GM21576 (cell line): ENCODE data around the gene TMC6.
"Not testable (repeated sequence)": the region's sequence is repeated elsewhere in the genome, so short reads cannot be mapped to it uniquely, and the experiment has no call there.

Experiments
- ATAC-seq: cut with Tn5 transposase; IDR thresholded peaks from one replicate; pipeline ENCODE4 v1.9.1; 2021; ENCODE audit warnings: mild to moderate bottlenecking, moderate library complexity; ENCODE audit not compliant: unreplicated experiment

Gene TMC6

DNA sequence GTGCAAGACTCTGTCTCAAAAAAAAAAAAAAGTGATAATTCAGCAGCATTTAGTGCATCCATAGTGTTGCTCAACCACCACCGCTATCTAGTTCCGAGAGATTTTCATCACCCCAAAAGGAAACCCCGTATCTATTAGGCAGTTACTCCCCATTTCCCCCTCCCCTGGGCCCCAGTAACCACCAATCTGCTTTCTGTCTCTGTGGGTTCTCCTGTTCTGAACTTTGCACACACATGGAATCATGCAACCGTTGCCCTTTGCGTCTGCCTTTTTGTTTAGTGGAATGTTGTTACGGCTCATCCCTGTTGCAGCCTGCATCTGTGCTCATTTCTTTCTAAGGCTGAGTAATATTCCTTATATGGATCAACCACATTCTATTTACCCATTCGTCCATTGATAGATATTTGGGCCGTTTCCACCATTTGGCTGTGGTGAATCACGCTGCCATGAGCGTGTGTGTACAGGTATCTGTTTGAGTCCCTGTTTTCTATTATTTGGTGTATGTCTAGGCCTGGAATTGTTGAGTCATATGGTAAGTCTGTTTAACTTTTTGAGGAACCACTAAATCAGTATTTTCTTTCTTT lies 31.1 kb upstream of the TMC6 start:
- no peak for ATAC-seq

DNA sequence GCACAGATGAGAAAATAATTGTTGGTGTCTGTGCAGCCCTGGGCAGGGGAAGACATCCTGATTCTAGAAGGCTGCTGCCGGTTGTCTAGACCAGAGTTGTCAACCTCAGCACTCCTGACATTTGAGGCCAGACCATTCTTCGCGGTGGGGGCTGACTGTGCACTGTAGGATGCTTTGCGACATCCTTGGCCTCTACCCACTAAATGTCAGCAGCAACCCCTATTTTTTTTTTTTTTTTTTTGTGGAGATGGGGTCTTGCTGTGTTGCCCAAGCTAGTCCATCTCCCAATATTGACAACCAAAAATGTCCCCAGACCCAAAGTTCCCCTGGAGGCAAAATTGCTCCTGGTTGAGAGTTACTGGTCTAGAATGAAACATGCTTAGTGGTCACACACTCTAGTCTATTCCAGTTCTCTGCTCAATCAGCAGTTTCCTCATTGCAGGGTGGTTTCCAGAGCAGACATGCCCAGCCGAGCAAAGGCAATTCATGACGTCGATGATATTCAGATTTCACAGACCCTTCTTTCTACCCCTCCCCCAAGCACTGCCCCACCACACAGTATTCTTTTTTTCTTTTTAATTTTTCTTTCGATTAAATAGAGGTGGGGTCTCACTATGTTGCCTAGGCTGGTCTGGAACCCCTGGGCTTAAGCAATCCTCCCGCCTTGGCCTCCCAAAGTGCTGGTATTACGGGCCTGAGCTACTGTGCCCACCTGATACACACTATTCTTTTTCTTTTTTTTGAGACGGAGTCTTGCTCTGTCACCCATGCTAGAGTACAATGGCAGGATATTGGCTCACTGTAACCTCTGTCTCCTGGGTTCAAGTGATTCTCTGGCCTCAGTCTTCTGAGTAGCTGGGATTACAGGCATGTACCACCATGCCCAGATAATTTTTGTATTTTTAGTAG lies 26.6 kb upstream of the TMC6 start:
- ATAC-seq, result peak; percentile 58

DNA sequence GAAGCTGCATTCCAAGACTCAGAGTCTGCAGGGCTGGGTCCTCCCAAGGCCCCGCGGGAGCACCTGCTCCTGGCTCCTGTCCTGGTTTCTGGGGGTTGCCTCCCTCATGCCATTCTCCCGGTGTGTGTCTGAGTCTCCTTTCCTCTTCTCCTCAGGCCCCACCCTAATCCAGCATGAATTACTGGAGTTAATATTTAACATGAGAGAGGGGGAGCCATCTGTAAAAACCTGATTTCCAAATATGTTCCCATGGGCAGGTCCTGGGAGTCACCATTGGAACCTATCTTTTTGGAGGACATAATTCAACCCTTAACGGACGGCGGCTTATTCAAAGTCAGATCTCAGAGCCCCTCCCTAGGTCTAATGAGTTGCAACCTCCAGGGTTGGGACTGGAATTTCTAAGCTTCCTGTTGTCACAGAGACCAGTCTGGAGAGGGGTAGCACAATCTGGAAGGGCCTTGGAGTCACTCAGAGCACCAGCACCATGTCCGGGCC lies 23.0 kb upstream of the TMC6 start:
- no peak for ATAC-seq

DNA sequence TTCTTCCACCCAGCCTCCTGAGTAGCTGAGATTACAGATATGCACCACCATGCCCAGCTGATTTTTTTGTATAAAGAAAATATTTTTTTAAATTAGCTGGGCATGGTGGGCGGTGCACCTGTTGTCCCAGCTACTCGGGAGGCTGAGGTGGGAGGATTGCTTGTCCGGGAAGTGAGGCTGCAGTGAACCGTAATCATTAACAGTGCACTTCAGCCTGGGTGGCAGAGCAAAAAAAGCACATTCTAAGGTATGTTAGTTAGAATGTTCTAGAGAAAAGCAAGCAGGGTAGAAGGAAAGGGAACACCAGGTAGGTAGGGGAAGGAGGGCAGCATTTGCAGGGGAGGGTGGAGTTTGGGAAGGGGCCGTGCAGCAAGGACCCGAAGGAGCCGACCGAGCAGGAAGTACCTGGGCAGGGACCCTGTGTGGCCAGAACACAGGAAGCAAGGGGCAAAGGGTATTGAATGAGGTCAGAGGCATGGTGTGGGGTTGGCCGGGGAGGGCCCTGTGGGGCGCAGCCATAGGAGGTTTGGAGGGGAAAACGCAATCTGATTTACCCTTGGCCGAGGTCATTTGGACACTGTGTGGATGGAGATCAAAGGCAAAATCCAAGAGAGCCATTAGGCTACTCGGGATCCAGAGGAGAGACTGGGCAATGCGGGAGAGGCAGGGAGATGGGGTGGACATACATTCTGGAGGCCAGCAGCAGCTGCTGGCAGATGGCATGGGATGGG lies 19.9 kb upstream of the TMC6 start:
- ATAC-seq, result no peak

DNA sequence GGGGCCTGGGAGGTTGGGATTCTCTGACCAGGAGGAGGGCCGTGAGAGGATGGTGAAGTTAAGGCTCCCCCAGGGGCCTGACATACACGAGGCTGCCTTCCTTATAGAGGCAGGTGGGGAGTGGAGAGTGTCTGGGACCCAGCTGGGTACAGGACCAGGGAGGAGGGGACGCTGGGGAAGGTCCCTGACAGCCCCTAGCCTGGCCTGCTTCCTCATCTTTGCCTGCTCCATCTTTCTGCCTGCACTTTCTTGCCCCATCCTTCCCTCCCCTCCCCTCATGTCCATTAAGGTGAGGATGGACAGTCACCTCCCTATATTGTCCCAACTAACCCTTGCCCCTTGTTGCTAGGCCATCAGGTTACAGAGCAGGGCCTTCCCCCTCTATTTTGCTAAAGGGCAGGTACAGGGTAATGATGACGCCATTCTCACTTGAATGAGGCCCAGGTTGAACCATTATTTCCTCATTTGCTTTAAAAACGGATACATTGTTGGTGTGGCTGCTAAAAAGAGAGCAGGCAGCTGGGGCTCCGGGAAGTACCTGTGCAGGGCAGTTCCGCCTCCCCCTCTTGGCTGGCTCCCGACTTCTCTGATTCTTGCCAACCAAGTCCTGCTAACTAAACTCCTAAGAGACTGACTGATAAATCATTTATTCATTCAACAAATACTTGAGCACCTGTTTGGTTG lies 18.9 kb upstream of the TMC6 start:
- peak; percentile 46 for ATAC-seq

DNA sequence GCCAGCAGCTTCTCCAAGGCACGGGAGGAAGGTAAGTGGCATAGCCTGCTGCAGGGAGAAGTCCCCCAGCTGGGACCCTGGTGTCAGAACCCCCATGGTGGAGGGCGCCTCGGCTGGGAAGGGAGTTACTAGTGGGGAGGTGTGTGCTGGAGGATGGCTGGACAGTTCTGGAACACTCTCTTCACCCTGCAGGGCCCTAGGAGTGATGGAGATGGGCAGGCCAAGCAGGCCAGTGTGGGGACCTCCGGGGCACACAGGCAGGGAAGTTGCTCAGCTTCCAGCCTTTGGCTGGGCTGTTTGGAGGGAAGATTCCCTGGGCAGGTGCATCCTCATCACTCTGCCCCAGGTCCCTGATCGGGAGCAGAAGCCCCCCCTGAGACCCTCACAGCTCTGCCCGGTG lies 18.3 kb upstream of the TMC6 start:
- ATAC-seq, result no peak

DNA sequence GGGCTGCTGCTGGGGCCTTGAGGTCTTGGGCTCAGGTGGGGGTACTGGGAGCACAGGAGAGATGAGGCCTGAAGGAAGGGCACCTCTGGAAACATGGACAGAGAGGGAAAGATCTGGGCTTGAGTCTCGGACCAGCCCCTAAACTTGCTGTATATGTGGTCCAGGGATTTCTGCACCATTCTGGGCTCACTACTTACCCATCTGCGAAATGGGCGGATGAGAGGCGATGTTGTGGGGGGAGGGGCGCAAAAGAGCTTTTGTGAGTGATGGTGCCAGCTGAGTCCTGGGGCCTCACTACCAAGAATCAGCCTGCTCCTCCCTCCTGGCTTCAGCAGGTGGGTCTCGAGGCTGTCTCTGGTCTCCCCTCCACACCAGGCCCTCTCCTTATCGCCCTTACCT lies 17.9 kb upstream of the TMC6 start:
- no peak for ATAC-seq

DNA sequence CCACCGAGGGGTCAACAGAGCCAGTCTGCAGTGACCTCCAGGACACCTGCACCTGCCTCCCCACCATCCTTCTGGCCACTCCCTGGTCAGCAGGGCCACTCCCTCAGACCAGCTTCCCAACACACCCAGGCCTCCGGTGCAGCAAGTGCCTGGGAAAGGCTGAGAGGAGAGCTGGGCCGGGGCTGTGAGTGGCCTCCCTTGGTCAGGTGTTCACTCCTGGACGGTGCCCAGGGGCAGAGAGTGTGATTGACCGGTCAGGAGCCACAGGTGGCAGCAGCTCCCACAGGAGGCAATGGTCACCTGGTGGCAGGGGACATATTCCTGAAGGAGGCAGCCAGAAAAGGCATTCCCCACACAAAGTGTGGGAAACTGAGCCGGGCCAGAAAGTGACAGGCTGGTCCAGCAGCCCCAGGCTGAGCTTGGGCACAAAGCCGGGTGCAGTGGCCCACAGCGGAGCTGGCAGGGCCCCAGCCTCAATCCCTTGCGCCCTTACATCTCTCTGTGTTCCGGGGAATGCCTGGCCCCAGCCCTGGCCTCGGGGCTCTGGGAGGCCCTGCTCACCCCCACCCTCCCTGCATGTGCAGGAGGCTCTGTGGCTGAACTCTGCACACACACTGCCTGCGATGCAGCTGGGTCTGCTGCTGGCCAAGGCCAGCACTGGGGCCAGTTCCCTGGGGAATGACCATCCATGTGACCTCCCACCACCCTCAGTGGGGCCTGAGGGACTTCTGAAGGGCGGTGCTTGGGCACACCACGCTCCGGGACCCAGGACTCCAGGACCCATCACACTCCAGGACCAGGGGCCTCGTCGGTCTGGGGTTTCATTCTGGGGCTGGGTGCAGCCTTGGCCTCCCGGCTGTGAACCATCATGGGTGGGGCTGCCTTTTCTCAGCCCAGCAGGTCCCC lies 16.4 kb upstream of the TMC6 start:
- ATAC-seq, result no peak

DNA sequence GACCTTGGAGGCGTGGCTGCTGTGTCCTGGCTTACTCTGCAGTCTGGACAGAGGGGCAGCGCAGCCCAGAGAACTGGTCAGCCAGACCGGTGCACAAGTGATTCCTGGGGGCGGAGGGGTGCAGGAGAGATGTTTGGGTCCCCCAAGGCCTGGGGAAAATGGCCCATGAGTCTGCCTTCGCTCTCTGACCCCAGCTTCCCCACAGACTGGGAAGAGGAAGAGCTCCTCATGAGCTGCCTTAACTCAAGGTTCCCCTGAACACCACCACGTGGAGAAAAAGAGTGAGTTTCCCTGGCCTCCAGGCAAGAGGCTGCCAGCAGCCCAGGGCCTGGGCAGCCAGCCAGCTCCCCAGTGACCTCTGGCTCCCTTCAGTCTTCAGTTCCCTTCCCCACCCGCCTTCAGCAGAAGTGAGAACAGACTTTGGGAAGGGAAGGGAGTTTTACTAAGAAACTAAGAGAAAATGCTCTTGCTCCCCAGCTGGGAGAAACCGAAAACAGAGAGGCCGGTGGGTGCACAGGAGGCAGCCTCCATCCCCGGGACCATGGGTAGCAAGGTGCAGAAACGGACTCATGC lies 15.7 kb upstream of the TMC6 start:
- ATAC-seq, result no peak

DNA sequence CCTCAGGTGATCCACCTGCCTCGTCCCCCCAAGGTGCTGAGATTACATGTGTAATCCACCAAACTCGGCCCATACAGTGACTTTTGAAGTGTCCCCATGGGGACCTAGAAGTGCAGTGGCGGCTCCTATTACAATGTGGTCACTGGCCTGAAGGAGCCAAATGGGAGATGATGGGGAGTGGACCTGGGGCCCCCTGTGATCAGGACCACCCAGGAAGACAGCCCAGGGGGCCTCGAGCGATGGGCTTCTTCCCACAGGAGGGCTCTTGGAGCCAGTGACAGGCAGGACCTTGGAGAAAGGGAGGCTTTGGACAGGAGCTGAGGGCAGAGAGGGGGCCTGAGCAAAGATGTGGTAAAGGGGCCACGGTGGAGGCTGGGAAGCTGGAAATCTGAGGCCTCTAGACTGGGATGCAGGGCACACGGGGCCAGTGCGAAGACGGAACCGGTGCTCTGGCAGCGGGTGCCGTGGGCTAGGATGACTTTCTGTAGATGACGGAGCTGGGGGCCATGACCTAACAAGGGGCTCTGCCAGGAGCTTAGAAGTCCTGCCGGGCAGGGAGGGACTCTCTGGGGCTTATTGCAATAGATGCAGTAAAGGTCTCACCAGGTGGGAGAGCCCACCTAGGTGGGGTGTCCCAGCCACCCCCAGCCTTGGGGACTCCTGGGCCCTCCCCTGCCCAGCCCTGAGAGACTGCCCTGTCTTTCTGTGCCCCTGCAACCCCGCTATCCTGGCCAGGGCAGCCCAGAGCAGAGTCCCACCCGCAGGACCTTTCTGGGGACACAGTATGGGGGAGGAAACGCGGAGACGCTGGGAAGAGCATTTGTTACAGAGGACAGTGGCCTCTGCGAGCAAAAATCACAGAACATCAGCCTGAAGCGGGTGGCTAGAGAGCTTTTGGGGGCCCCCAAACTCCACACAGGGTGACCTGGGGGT lies 14.9 kb upstream of the TMC6 start:
- ATAC-seq, result no peak

DNA sequence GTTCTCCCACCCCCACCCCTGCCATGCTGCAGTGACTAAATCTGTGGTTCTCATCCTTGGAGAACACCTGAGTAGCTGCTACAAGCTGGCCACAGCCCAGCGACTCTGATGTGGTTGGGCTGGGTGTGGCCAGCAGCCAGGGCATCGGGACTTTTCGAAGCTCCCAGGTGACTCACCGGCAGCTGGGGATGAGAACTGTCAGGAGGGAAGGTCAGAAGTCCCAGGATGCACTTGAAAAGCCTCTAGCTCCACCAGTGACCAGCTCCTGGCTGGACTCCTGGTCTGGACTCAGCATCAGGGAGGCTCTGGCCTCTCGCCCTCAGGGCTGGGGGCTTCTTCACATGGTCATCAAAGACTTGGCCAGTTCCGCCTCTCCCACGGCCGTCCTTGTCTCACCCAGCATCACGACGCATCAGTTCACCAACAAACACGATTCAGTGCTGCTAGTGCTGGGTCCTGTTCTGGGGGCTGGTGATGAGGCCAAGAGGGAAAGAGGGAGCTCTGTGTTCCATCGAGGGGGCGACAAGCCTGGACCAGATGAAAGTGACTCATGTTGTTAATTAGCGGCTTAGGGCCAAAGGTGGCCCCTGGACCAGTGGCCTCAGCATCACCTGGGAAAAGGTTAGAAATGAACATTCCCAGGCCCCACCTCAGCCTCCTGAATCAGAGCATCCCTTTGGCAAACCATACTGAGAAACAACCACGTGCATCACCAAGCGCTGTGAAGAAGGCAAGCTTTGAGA lies 13.7 kb upstream of the TMC6 start:
- no peak for ATAC-seq

DNA sequence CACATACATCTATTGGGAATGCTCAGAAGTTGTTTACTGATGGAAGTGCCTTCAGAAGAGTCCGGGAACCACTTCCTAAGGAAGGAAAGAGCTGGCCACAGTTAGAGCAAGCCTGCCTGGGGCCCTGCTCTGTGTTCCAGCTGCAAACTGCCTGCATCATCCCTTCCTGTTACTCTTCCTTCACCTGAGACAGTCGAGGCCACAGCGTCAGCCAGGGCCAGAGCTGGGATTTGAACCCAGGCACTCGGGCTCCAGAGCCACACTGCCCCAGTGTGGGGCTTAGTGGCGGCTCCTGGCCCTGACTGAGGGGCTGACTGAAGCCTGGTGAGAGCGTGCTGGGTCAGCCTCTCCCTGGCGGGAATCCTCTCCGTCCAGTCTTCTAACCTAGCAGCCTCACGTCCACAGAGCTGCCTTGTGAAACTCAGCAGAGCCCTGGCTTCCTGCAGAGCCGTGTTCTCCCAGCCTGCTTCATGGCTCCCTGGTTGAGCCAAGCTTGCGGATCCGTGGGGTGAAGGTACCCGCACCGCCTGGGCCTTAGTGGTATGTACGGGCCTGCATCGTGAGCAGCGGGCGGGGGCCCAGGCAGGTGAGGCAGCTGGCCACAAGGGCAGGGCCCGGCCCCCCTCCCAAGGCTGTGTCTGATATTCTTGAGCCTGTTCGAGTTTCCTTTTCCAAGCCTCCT lies 13.0 kb upstream of the TMC6 start:
- no peak for ATAC-seq

DNA sequence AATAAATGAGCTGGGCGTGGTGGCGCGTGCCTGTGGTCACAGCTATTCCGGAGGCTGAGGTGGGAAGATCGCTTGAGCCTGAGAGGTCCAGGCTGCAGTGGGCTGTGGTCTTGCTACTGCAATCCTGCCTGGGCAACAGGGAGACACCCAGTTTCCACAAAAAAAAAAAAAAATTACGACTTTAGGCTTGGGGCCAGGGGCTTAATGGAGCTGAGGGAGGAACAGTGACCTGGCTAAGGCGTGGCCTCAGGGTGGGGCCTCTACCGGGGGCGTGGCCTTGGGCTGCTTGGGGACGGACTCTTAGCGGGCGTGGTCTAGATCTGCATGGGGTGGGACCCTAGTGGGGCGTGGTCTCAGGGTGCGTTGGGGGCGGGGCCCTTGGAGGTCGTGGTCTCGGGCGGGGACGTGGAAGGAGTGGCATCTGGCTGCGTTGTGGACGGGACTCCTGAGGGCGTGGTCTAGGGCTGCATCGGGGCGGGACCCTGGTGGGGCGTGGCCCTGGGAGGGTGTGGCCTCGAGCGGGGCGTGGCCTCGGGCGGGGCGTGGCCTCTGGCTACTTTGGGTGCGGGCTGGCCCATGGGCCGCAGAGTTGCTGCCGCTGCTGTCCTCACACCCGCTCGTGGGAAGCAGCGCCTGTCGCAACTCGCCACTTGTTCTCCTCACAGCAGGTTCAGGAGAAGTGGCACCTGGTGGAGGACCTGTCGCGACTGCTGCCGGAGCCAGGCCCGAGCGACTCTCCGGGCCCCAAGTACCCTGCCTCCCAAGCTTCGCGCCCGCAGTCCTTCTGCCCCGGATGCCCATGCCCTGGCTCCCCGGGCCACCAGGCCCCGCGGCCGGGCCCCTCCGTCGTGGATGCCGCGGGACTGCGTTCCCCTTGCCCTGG lies 11.9 kb upstream of the TMC6 start:
- peak; percentile 70 for ATAC-seq

DNA sequence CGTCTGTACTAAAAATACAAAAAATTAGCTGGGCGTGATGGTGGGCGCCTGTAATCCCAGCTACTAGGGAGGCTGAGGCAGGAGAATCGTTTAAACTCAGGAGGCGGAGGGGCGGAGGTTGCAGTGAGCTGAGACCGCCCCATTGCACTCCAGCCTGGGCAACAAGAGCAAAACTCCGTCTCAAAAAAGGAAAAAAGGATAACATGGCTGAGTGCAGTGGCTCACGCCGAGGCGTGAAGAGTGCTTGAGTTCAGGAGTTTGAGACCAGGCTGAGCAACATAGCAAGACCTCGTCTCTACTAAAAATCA lies 11.3 kb upstream of the TMC6 start:
- not testable (repeated sequence) for ATAC-seq

DNA sequence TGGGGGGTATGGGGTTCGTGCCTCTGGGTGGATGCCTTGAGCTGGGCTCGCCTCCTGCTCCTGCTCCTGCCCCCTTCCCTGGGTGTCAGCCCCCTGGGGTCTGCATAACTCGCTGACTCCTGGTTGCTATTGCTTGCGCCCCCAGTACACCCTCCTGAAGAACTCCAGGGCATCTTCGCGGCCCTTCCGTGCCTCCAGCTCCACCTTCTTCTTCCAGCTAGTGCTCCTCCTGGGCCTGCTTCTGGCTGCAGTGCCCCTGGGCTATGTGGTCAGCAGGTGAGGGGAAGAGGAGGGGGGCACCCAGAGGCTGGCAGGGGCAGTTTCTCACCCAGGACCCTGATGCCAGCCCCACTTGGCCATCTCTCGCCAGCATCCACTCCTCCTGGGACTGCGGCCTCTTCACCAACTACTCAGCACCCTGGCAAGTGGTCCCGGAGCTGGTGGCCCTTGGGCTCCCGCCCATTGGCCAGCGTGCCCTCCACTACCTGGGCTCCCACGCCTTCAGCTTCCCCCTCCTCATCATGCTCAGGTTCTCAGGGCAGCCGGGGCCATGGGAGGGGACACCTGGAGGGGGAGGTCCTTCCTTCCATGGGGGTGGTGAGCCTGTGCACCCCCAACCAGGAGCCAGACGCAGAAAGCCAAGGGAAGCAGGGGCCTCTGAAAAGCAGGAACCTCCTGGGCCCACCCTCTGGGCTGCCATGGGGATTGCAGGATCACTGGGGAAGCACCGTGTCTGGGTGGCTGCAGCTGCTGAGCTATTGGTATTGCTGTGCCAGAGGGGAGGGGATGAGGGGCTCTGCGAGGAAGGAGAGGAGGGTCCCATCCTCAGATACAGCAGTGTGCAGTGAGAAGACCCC lies 9.9 kb upstream of the TMC6 start:
- ATAC-seq, result no peak
